Stimulated activated naive B cell treated with anti-CD40 and anti-IgM and Interleukin-4, amounts not matched to agents 10 μg/mL and 1 μg/mL and 100 μg/mL, for 72 hours (primary cell): ENCODE results near the gene MMAB.

Source experiments
- ATAC-seq, 2 donors: fragments of 150-1000 bp; cut with Tn5 transposase; replicated peaks; 2 replicates each; pipeline ENCODE4 v1.10.0; 2021; ENCODE audit warnings: moderate library complexity in 1 of 2
- DNase-seq: peaks from one replicate; pipeline ENCODE4 v3.0.0; 2021
- H3K27ac Mint-ChIP-seq: one replicate; pipeline ENCODE4 v1.8.0; 2022; ENCODE audit warnings: mild to moderate bottlenecking, mixed read lengths
- H3K27me3 Mint-ChIP-seq, 2 donors: one replicate each; pipeline ENCODE4 v1.8.0; 2022; ENCODE audit warnings: mixed read lengths in 2 of 2
- H3K36me3 Mint-ChIP-seq, 2 donors: one replicate each; pipeline ENCODE4 v1.8.0; 2022; ENCODE audit warnings: mixed read lengths in 2 of 2, mild to moderate bottlenecking in 1 of 2
- H3K4me1 Mint-ChIP-seq, 2 donors: one replicate each; pipeline ENCODE4 v1.8.0; 2022; ENCODE audit warnings: mixed read lengths in 2 of 2, mild to moderate bottlenecking in 1 of 2
- H3K4me3 Mint-ChIP-seq, 2 donors: one replicate each; pipeline ENCODE4 v1.8.0; 2022; ENCODE audit warnings: mild to moderate bottlenecking in 2 of 2, mixed read lengths in 2 of 2, moderate library complexity in 1 of 2
- H3K9me3 Mint-ChIP-seq, 2 donors: one replicate each; pipeline ENCODE4 v1.8.0; 2022; ENCODE audit warnings: mixed read lengths in 2 of 2, mild to moderate bottlenecking in 1 of 2

The MMAB gene

GRCh38 chr12:109568486-109568885 is 4.8 kb downstream of the MMAB start:
- ATAC-seq = no peak
- Mint-ChIP-seq H3K4me3 (no peak overlapping the region), H3K36me3 (peaks cover 41 to 62% of the 10 kb centered on the region in 2 donors)

GRCh38 chr12:109567967-109568366 is 5.3 kb downstream of the MMAB start:
- H3K4me1 Mint-ChIP-seq = peaks cover 11 to 20% of the 10 kb centered on the region in 2 donors
- H3K36me3 Mint-ChIP-seq = peaks cover 42 to 63% of the 10 kb centered on the region in 2 donors
- no peak overlapping the region for H3K27ac Mint-ChIP-seq
- no peaks in the 10 kb centered on the region for H3K9me3 Mint-ChIP-seq
- H3K4me3 Mint-ChIP-seq = no peak overlapping the region
- no peak for DNase-seq
- no peaks in the 10 kb centered on the region for H3K27me3 Mint-ChIP-seq
- no peak for ATAC-seq

More at GRCh38 chr12:109568486-109568885, 4.8 kb downstream of the MMAB start:
- Mint-ChIP-seq H3K27ac (no peak overlapping the region), H3K4me1 (peaks cover 12 to 25% of the 10 kb centered on the region in 2 donors), H3K9me3 (no peaks in the 10 kb centered on the region), H3K27me3 (no peaks in the 10 kb centered on the region)
- no peak for DNase-seq

- Mint-ChIP-seq H3K36me3 (peaks cover 47 to 69% of the 10 kb centered on the region in 2 donors), H3K4me3 (no peak overlapping the region), H3K27me3 (no peaks in the 10 kb centered on the region), H3K9me3 (peaks cover 3 to 4% of the 10 kb centered on the region in 2 donors), H3K4me1 (peaks cover 7 to 14% of the 10 kb centered on the region in 2 donors), H3K27ac (no peak overlapping the region)
- no peak for DNase-seq
- no peak for ATAC-seq
Measured at GRCh38 chr12:109567296-109567695, 6.0 kb downstream of the MMAB start.

GRCh38 chr12:109566424-109566823 is 6.9 kb downstream of the MMAB start:
- H3K4me3 Mint-ChIP-seq = no peak overlapping the region
- H3K27me3 Mint-ChIP-seq = no peaks in the 10 kb centered on the region
- DNase-seq (no peak), ATAC-seq (no peak)
- no peak overlapping the region for H3K27ac Mint-ChIP-seq
- peaks cover 11 to 12% of the 10 kb centered on the region in 2 donors for H3K9me3 Mint-ChIP-seq
- peaks cover 56 to 73% of the 10 kb centered on the region in 2 donors for H3K36me3 Mint-ChIP-seq
- peaks cover 4 to 9% of the 10 kb centered on the region in 2 donors for H3K4me1 Mint-ChIP-seq

- Mint-ChIP-seq H3K27ac (no peak overlapping the region), H3K36me3 (peaks cover 58 to 72% of the 10 kb centered on the region in 2 donors)
- DNase-seq = no peak
Measured at GRCh38 chr12:109563291-109564284, 9.7 kb downstream of the MMAB start.

GRCh38 chr12:109562871-109563270 is 10.4 kb downstream of the MMAB start:
- peaks cover 60 to 70% of the 10 kb centered on the region in 2 donors for H3K36me3 Mint-ChIP-seq

More at GRCh38 chr12:109563291-109564284, 9.7 kb downstream of the MMAB start:
- Mint-ChIP-seq H3K4me3 (no peak overlapping the region), H3K27me3 (no peaks in the 10 kb centered on the region), H3K4me1 (no peaks in the 10 kb centered on the region), H3K9me3 (peaks cover 11 to 12% of the 10 kb centered on the region in 2 donors)
- ATAC-seq = no peak

GRCh38 chr12:109561711-109562030 is 11.6 kb downstream of the MMAB start:
- no peak overlapping the region for H3K4me3 Mint-ChIP-seq

More at GRCh38 chr12:109562871-109563270, 10.4 kb downstream of the MMAB start:
- Mint-ChIP-seq H3K4me3 (no peak overlapping the region), H3K4me1 (no peaks in the 10 kb centered on the region), H3K27me3 (no peaks in the 10 kb centered on the region), H3K27ac (no peak overlapping the region), H3K9me3 (peaks cover 11 to 12% of the 10 kb centered on the region in 2 donors)
- DNase-seq (no peak), ATAC-seq (no peak)

GRCh38 chr12:109560867-109561710 is 12.2 kb downstream of the MMAB start:
- H3K27ac Mint-ChIP-seq = peak overlapping the region; percentile 66
- no peak for ATAC-seq

More at GRCh38 chr12:109561711-109562030, 11.6 kb downstream of the MMAB start:
- Mint-ChIP-seq H3K27me3 (no peaks in the 10 kb centered on the region), H3K27ac (no peak overlapping the region), H3K36me3 (peaks cover 60% of the 10 kb centered on the region in 2 donors), H3K4me1 (no peaks in the 10 kb centered on the region), H3K9me3 (peaks cover 11 to 12% of the 10 kb centered on the region in 2 donors)
- ATAC-seq (no peak), DNase-seq (no peak)

GRCh38 chr12:109559601-109560000 is 13.7 kb downstream of the MMAB start:
- DNase-seq (no peak), ATAC-seq (no peak)
- no peak overlapping the region for H3K4me3 Mint-ChIP-seq
- H3K36me3 Mint-ChIP-seq = peaks cover 45 to 50% of the 10 kb centered on the region in 2 donors
- H3K9me3 Mint-ChIP-seq = peaks cover 11 to 12% of the 10 kb centered on the region in 2 donors
- H3K27ac Mint-ChIP-seq = no peak overlapping the region
- no peaks in the 10 kb centered on the region for H3K4me1 Mint-ChIP-seq
- H3K27me3 Mint-ChIP-seq = no peaks in the 10 kb centered on the region

More at GRCh38 chr12:109560867-109561710, 12.2 kb downstream of the MMAB start:
- peaks cover 58 to 59% of the 10 kb centered on the region in 2 donors for H3K36me3 Mint-ChIP-seq
- no peak for DNase-seq
- peaks cover 11 to 12% of the 10 kb centered on the region in 2 donors for H3K9me3 Mint-ChIP-seq
- no peaks in the 10 kb centered on the region for H3K27me3 Mint-ChIP-seq
- no peaks in the 10 kb centered on the region for H3K4me1 Mint-ChIP-seq
- no peak overlapping the region for H3K4me3 Mint-ChIP-seq

GRCh38 chr12:109559200-109559505 is 14.2 kb downstream of the MMAB start:
- Mint-ChIP-seq H3K4me3 (no peak overlapping the region), H3K27me3 (no peaks in the 10 kb centered on the region), H3K4me1 (no peaks in the 10 kb centered on the region), H3K9me3 (peaks cover 11 to 12% of the 10 kb centered on the region in 2 donors), H3K36me3 (peaks cover 44 to 50% of the 10 kb centered on the region in 2 donors), H3K27ac (no peak overlapping the region)
- ATAC-seq (no peak), DNase-seq (no peak)

GRCh38 chr12:109558374-109559199 is 14.7 kb downstream of the MMAB start:
- peaks cover 40 to 48% of the 10 kb centered on the region in 2 donors for H3K36me3 Mint-ChIP-seq
- H3K9me3 Mint-ChIP-seq = peaks cover 11 to 12% of the 10 kb centered on the region in 2 donors
- no peak for ATAC-seq
- H3K4me3 Mint-ChIP-seq = no peak overlapping the region
- no peak overlapping the region for H3K27ac Mint-ChIP-seq
- H3K27me3 Mint-ChIP-seq = no peaks in the 10 kb centered on the region
- DNase-seq = no peak
- H3K4me1 Mint-ChIP-seq = peaks cover 0 to 2% of the 10 kb centered on the region in 2 donors

GRCh38 chr12:109557805-109558204 is 15.5 kb downstream of the MMAB start:
- peaks cover 0 to 2% of the 10 kb centered on the region in 2 donors for H3K4me1 Mint-ChIP-seq
- H3K36me3 Mint-ChIP-seq = peaks cover 32 to 40% of the 10 kb centered on the region in 2 donors
- DNase-seq (no peak), ATAC-seq (no peak)
- H3K4me3 Mint-ChIP-seq = no peak overlapping the region
- H3K9me3 Mint-ChIP-seq = peaks cover 11 to 12% of the 10 kb centered on the region in 2 donors
- no peak overlapping the region for H3K27ac Mint-ChIP-seq
- H3K27me3 Mint-ChIP-seq = no peaks in the 10 kb centered on the region

GRCh38 chr12:109557200-109557599 is 16.1 kb downstream of the MMAB start:
- H3K27ac Mint-ChIP-seq = no peak overlapping the region
- no peaks in the 10 kb centered on the region for H3K27me3 Mint-ChIP-seq
- H3K36me3 Mint-ChIP-seq = peaks cover 26 to 34% of the 10 kb centered on the region in 2 donors
- H3K9me3 Mint-ChIP-seq = peaks cover 6 to 8% of the 10 kb centered on the region in 2 donors
- no peak for DNase-seq
- no peak overlapping the region for H3K4me3 Mint-ChIP-seq
- no peak for ATAC-seq
- H3K4me1 Mint-ChIP-seq = peaks cover 0 to 2% of the 10 kb centered on the region in 2 donors
